ENCODE data around the gene ING5. TPM values are rescaled to one million over a fixed set of nuclear protein-coding genes. Genes with fewer than 3 reads are reported as not detected.

ING5 gene
- total RNA-seq, 2 experiments from 2014 or later, result 37.7 to 41.3 TPM

DNA sequence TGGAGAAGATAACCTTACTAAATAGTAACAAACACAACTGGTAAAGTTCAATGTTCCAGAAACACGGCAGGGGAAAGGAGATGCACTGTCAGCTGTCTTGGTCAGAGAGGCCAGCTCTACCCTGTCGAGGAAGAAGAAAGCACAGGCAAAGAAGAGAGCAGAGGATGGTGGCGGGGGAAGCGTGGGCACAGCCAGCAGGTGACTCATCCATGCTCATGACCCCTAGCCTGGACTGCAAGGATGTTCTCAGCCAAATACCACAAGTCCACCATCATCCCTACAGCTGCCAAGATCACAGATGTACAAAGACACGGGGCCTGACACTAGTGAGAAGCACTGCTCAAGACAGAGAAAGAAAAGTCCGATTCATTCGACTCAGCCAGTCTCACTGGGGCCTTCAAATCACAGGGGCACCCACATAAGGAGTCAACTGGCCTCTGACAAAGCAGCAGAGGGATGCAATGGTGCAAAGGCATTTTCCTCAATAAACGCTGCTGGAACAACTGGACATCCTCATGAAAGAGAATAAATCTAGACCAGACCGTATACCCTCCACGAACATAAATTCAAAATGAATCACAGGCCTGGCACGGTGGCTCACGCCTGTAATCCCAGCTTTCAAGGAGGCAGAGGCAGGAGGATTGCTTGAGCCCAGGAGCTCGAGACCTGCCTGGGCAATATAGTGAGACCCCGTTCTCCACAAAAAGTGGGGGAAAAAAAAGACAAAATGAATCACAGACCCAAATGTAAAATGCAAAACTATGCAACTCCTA, 20.8 kb upstream of the ING5 start:
- ATAC-seq, result no peak
- DNase-seq, result no peak
- POLR2A ChIA-PET, result interaction anchor here (2.5 kb wide), 1 partner anchor 11 kb away, joined by 10 read pairs; no protein-coding TSS in a partner anchor
- TF ChIP-seq, protein P1, sequence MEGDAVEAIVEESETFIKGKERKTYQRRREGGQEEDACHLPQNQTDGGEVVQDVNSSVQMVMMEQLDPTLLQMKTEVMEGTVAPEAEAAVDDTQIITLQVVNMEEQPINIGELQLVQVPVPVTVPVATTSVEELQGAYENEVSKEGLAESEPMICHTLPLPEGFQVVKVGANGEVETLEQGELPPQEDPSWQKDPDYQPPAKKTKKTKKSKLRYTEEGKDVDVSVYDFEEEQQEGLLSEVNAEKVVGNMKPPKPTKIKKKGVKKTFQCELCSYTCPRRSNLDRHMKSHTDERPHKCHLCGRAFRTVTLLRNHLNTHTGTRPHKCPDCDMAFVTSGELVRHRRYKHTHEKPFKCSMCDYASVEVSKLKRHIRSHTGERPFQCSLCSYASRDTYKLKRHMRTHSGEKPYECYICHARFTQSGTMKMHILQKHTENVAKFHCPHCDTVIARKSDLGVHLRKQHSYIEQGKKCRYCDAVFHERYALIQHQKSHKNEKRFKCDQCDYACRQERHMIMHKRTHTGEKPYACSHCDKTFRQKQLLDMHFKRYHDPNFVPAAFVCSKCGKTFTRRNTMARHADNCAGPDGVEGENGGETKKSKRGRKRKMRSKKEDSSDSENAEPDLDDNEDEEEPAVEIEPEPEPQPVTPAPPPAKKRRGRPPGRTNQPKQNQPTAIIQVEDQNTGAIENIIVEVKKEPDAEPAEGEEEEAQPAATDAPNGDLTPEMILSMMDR (IDR thresholded peaks at IDR 0.05), result no peak
- CTCF ChIA-PET, result no interaction called here
- Mint-ChIP-seq H3K36me3 (ENCODE audit: low read depth) (peaks cover 64% of the 10 kb centered on the region), H3K9me3 (no peaks in the 10 kb centered on the region), H3K27ac (peak overlapping the region; percentile 55), H3K27me3 (no peaks in the 10 kb centered on the region), H3K4me3 (no peak overlapping the region), H3K4me1 (ENCODE audit: low read depth) (peaks cover 16% of the 10 kb centered on the region)
- intact Hi-C loops (cut with micrococcal nuclease), result no loop called here

DNA sequence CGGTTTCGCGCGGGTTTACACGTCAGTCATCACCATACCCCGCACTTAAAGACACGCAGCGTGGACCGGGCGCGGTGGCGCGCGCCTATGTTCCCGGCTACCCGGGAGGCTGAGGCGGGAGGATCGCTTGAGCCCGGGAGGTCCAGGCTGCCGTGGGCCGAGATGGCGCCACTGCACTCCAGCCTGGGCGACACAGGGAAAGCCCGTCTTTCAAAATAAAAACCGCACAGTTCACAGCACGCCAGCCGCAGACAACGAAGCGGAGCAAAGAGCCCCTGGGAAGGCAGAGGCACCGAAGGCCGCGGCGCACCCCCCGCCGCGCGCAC, 15.6 kb upstream of the ING5 start:
- POLR2A ChIA-PET, result interaction anchor here (0.7 to 5.7 kb wide), 8 partner anchors 9 to 371 kb away, joined by 3 to 77 read pairs (median 5); partner anchors contain the start of genes D2HGDH, HDLBP, ING5 and SEPTIN2
- TF ChIP-seq, protein P1 (IDR thresholded peaks at IDR 0.05), result no peak
- Mint-ChIP-seq H3K27ac (peak overlapping the region; percentile 80), H3K4me3 (peak overlapping the region; percentile 97), H3K27me3 (no peaks in the 10 kb centered on the region), H3K9me3 (no peaks in the 10 kb centered on the region), H3K4me1 (ENCODE audit: low read depth) (peaks cover 28% of the 10 kb centered on the region), H3K36me3 (ENCODE audit: low read depth) (peaks cover 59% of the 10 kb centered on the region)
- ATAC-seq (peak; percentile 2), DNase-seq (no peak)
- CTCF ChIA-PET, result interaction anchor here (0.6 to 1.6 kb wide), 5 partner anchors 13 to 192 kb away, joined by 4 to 8 read pairs (median 7); partner anchors contain the start of gene ING5
- intact Hi-C loops (cut with micrococcal nuclease), result loop anchor here (5.0 kb wide), 1 partner anchor 196 kb away; no protein-coding TSS in a partner anchor

DNA sequence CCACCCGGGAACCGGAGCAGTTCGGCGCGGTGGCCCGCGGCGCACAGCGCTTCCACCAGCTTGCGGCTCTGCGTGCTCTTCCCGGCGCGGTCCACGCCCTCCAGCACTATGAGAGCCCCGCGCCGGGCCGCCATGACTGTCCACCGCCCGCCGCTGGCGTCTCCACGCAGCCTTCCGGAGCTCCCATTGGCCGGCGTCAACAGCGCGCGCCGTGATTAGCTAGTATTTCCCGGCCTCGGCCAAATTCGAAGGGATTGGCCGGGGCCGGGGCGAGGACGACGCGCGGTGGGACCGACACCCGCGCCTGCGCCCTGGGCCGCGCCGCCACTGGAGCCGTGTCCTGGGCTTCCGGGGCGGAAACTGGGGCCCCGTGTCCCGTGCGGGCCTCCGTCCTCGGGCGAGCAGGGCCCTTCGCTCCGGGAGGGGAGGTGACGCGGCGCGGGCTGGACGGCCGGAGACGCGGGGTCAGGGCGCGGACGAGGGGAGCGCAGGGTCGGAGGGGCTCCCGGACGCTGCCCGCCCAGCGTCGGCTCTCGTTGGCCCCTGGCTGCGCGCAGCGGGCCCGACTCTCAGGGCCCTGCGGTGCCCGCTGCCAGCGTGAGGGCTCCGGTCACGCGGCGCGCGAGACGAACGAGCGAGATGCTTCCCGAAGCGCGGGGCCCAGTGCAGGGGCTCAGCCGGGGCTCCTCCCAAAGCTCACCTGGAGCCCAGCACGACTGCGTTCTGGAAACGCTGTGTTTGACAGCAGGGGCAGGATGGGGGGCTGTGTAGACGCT, 15.0 kb upstream of the ING5 start, which contains the start of gene DTYMK:
DTYMK (minus strand) TSS at position 166 of the 776 bp plus-strand sequence; CDS start at position 134, 32 bp downstream.
- CTCF ChIA-PET, result interaction anchor here (0.6 to 1.7 kb wide), 6 partner anchors 12 to 197 kb away, joined by 3 to 8 read pairs (median 6); partner anchors contain the start of genes ING5 and PDCD1
- DNase-seq (peak; percentile 97), ATAC-seq (peak; percentile 97)
- no peaks in the 10 kb centered on the region for H3K9me3 Mint-ChIP-seq
- H3K36me3 Mint-ChIP-seq (ENCODE audit: low read depth), result peaks cover 54% of the 10 kb centered on the region
- no peaks in the 10 kb centered on the region for H3K27me3 Mint-ChIP-seq
- TF ChIP-seq, protein P1 (IDR thresholded peaks at IDR 0.05), result no peak
- H3K4me1 Mint-ChIP-seq (ENCODE audit: low read depth), result peaks cover 28% of the 10 kb centered on the region
- intact Hi-C loops (cut with micrococcal nuclease), result loop anchor here (5.0 kb wide), 1 partner anchor 195 kb away; no protein-coding TSS in a partner anchor
- peak within 1 kb of the TSS; percentile 97 for H3K4me3 Mint-ChIP-seq
- POLR2A ChIA-PET, result interaction anchor here (0.7 to 5.7 kb wide), 12 partner anchors 10 to 371 kb away, joined by 3 to 77 read pairs (median 5); partner anchors contain the start of genes D2HGDH, HDLBP, ING5 and SEPTIN2
- peak within 1 kb of the TSS; percentile 97 for H3K27ac Mint-ChIP-seq

DNA sequence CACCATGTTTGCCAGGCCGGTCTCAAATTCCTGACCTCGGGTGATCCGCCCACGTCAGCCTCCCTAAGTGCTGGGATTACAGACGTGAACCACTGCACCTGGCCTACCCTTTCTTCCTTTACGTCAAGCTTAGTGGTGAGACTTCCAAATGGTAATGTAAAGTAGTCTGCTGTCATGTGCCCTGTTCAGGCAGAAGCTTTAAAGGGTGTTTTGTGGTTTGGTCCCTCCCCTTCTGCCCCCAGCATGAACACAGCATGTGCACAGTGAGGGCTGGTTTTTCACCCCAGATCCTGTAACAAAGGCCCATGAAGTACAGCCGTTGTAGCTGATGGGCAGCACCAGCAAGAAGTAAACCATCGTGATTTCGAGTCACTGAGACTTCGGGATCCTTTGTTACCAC, 12.5 kb upstream of the ING5 start:
- Mint-ChIP-seq H3K27ac (no peak overlapping the region), H3K27me3 (no peaks in the 10 kb centered on the region), H3K36me3 (ENCODE audit: low read depth) (peaks cover 43% of the 10 kb centered on the region), H3K4me3 (peak overlapping the region; percentile 40), H3K9me3 (no peaks in the 10 kb centered on the region), H3K4me1 (ENCODE audit: low read depth) (peaks cover 27% of the 10 kb centered on the region)
- ChIA-PET POLR2A (interaction anchor here (1.3 to 5.7 kb wide), 4 partner anchors 11 to 191 kb away, joined by 4 to 77 read pairs (median 10); partner anchors contain the start of genes D2HGDH and ING5), CTCF (interaction anchor here (0.8 to 2.5 kb wide), 3 partner anchors 9 to 189 kb away, joined by 3 to 9 read pairs (median 5); no protein-coding TSS in a partner anchor)
- intact Hi-C loops (cut with micrococcal nuclease), result loop anchor here (5.0 kb wide), 1 partner anchor 193 kb away; no protein-coding TSS in a partner anchor
- no peak for ATAC-seq
- TF ChIP-seq, protein P1 (IDR thresholded peaks at IDR 0.05), result no peak
- DNase-seq, result no peak

Data from activated CD8-positive, alpha-beta T cell treated with anti-CD3 and anti-CD28 coated beads for 36 hours (primary cell).